ENCODE data around the gene PSTPIP1. TPM values are rescaled to one million over a fixed set of nuclear protein-coding genes. Genes with fewer than 3 reads are reported as not detected.

The PSTPIP1 gene
- total RNA-seq, 6 experiments from 2014 or later, result 1.2 to 4.9 (median 2.2) TPM

- 100% methylated on average over 2 of the region's 12 CpGs for WGBS (ENCODE audit: insufficient coverage, low coverage, low lambda C conversion rate, missing lambda C conversion rate)
- DNase-seq, result peak in 1 of 3 donors; percentile 45
- no peak overlapping the region for H3K4me3 ChIP-seq
- H3K9me3 ChIP-seq, result no peaks in the 10 kb centered on the region
- intact Hi-C loops (cut with DNase I), result no loop called here
- no peaks in the 10 kb centered on the region for H3K27me3 ChIP-seq
- no peaks in the 10 kb centered on the region for H3K36me3 ChIP-seq
- no peak for ATAC-seq
- H3K4me1 ChIP-seq, result no peaks in the 10 kb centered on the region
- TF ChIP-seq CTCF (IDR thresholded peaks at IDR 0.05) (no peak), POLR2A (IDR thresholded peaks at IDR 0.05) (no peak)
- H3K27ac ChIP-seq, result no peak overlapping the region
Measured at GRCh38 chr15:77037388-77038209, 42.7 kb downstream of the PSTPIP1 start.

GRCh38 chr15:77038312-77039216 lies 43.6 kb downstream of the PSTPIP1 start:
- no peak for DNase-seq
- Histone ChIP-seq H3K4me3 (no peak overlapping the region), H3K36me3 (no peaks in the 10 kb centered on the region), H3K27ac (no peak overlapping the region), H3K9me3 (no peaks in the 10 kb centered on the region), H3K4me1 (no peaks in the 10 kb centered on the region), H3K27me3 (no peaks in the 10 kb centered on the region)
- ATAC-seq, result no peak
- no peak for TF ChIP-seq CTCF (IDR thresholded peaks at IDR 0.05)
- TF ChIP-seq POLR2A (IDR thresholded peaks at IDR 0.05), result no peak
- intact Hi-C loops (cut with DNase I), result no loop called here
- WGBS (ENCODE audit: insufficient coverage, low coverage, low lambda C conversion rate, missing lambda C conversion rate), result 90% methylated on average over 2 of the region's 10 CpGs

- no peak for DNase-seq
- peaks cover 0 to 4% (median 0%) of the 10 kb centered on the region in 4 donors for H3K36me3 ChIP-seq
- H3K4me1 ChIP-seq, result no peaks in the 10 kb centered on the region
- H3K4me3 ChIP-seq, result no peak overlapping the region
- H3K9me3 ChIP-seq, result no peaks in the 10 kb centered on the region
- TF ChIP-seq POLR2A (IDR thresholded peaks at IDR 0.05) (no peak), CTCF (IDR thresholded peaks at IDR 0.05) (no peak)
- no peaks in the 10 kb centered on the region for H3K27me3 ChIP-seq
- no peak for ATAC-seq
- WGBS (ENCODE audit: insufficient coverage, low coverage, low lambda C conversion rate, missing lambda C conversion rate), result no CpG with 5 or more reads among the region's 5 CpGs
- intact Hi-C loops (cut with DNase I), result no loop called here
- H3K27ac ChIP-seq, result no peak overlapping the region
Measured at GRCh38 chr15:77039217-77039533, 44.2 kb downstream of the PSTPIP1 start.

GRCh38 chr15:77039848-77040247 lies 44.9 kb downstream of the PSTPIP1 start:
- H3K4me1 ChIP-seq, result no peaks in the 10 kb centered on the region
- no peak overlapping the region for H3K27ac ChIP-seq
- DNase-seq, result no peak
- H3K27me3 ChIP-seq, result no peaks in the 10 kb centered on the region
- ATAC-seq, result no peak
- WGBS (ENCODE audit: insufficient coverage, low coverage, low lambda C conversion rate, missing lambda C conversion rate), result no CpG with 5 or more reads among the region's 8 CpGs
- TF ChIP-seq POLR2A (IDR thresholded peaks at IDR 0.05), result no peak
- no peak for TF ChIP-seq CTCF (IDR thresholded peaks at IDR 0.05)
- intact Hi-C loops (cut with DNase I), result no loop called here
- H3K9me3 ChIP-seq, result no peaks in the 10 kb centered on the region
- H3K4me3 ChIP-seq, result no peak overlapping the region
- peaks cover 0 to 7% (median 0%) of the 10 kb centered on the region in 4 donors for H3K36me3 ChIP-seq

Measured in right lobe of liver (tissue), 6 donors.